HCT116 (cell line): ENCODE data around the gene CENPU. TPM values are rescaled to one million over a fixed set of nuclear protein-coding genes. Genes with fewer than 3 reads are reported as not detected.

Experiments
- total RNA-seq: library from RNA; stranded (reverse); gene quantifications from one replicate; pipeline ENCODE4 v1.2.1, GENCODE V29; 2021; ENCODE audit not compliant: unreplicated experiment

Gene CENPU
- total RNA-seq, 1 experiment from 2014 or later: 28.2 TPM

Other genes starting within 250 kb of the CENPU start
- gene CASP3, start 84.6 kb downstream of the CENPU start, total RNA-seq: 11.4 TPM
- 11.3 TPM for gene PRIMPOL, start 84.4 kb downstream of the CENPU start, total RNA-seq
- 12.5 TPM for gene ACSL1, start 91.9 kb upstream of the CENPU start, total RNA-seq